Coronary artery (tissue), 2 donors: ENCODE data around the gene C16orf96.

Experiments used
- DNase-seq: peaks from one replicate; pipeline ENCODE4 v3.0.0-alpha.2; 2017; ENCODE audit warnings: low spot score
- H3K27ac ChIP-seq, 2 donors: fragments of 200-600 bp; sonication (generic); one replicate each; pipeline ENCODE4 v1.5.1; 2016 to 2019
- H3K4me3 ChIP-seq: fragments of 200-600 bp; sonication (generic); 2 replicates; pipeline ENCODE4 v1.5.1; 2016; ENCODE audit warnings: mild to moderate bottlenecking, moderate library complexity
- CTCF ChIP-seq: fragments of 200-600 bp; sonication (generic); IDR thresholded peaks from one replicate; pipeline ENCODE4 v1.5.1; 2019; ENCODE audit warnings: antibody characterized with exemption

Gene C16orf96

GRCh38 chr16:4639899-4640509 lies 83.9 kb downstream of the C16orf96 start:
- Histone ChIP-seq H3K27ac (no peak overlapping the region), H3K4me3 (no peak overlapping the region)
- DNase-seq = no peak
- no peak for TF ChIP-seq CTCF

GRCh38 chr16:4640572-4641305 lies 84.6 kb downstream of the C16orf96 start:
- TF ChIP-seq CTCF = no peak
- H3K27ac ChIP-seq = no peak overlapping the region
- DNase-seq = no peak

GRCh38 chr16:4641306-4641687 lies 85.2 kb downstream of the C16orf96 start:
- DNase-seq = no peak
- no peak for TF ChIP-seq CTCF
- H3K27ac ChIP-seq = no peak overlapping the region
- no peak overlapping the region for H3K4me3 ChIP-seq

More at GRCh38 chr16:4640572-4641305, 84.6 kb downstream of the C16orf96 start:
- no peak overlapping the region for H3K4me3 ChIP-seq

GRCh38 chr16:4641895-4642294 lies 85.8 kb downstream of the C16orf96 start:
- no peak for DNase-seq

GRCh38 chr16:4646773-4647643 lies 90.9 kb downstream of the C16orf96 start:
- DNase-seq = no peak
- TF ChIP-seq CTCF = no peak
- H3K4me3 ChIP-seq = no peak overlapping the region
- H3K27ac ChIP-seq = no peak overlapping the region

More at GRCh38 chr16:4641895-4642294, 85.8 kb downstream of the C16orf96 start:
- H3K4me3 ChIP-seq = no peak overlapping the region
- no peak overlapping the region for H3K27ac ChIP-seq
- no peak for TF ChIP-seq CTCF

GRCh38 chr16:4647644-4647980 lies 91.5 kb downstream of the C16orf96 start:
- no peak overlapping the region for H3K27ac ChIP-seq
- DNase-seq = no peak
- TF ChIP-seq CTCF = no peak

More at GRCh38 chr16:4647644-4647980, 91.5 kb downstream of the C16orf96 start:
- no peak overlapping the region for H3K4me3 ChIP-seq
